GM10266 (cell line): Measurements from ENCODE around the gene DYNC1I2.
A peak's percentile ranks its signal among the peaks of the same experiment; 100 is the strongest.

Experiments
- DNase-seq: peaks from one replicate; pipeline ENCODE4 v3.0.0; 2012; ENCODE audit errors: extremely low spot score
- CTCF ChIP-seq: IDR thresholded peaks from 2 replicates; pipeline ENCODE4 v1.5.1; 2012; ENCODE audit warnings: mild to moderate bottlenecking, low read depth; ENCODE audit not compliant: control insufficient read depth, insufficient read depth; ENCODE audit errors: missing control alignments

DYNC1I2 gene

GRCh38 chr2:171687287-171688128 lies at the start of gene DYNC1I2:
DYNC1I2 (plus strand) TSS chr2:171687469; CDS start chr2:171690156, 2,687 bp downstream.
- no peak for TF ChIP-seq CTCF
- DNase-seq, result peak; percentile 70

GRCh38 chr2:171651667-171652415 lies 35.4 kb upstream of the DYNC1I2 start:
- no peak for TF ChIP-seq CTCF
- no peak for DNase-seq

- TF ChIP-seq CTCF, result no peak
- DNase-seq, result no peak
Observed at GRCh38 chr2:171652416-171652785, 34.9 kb upstream of the DYNC1I2 start.

GRCh38 chr2:171655586-171655985 lies 31.7 kb upstream of the DYNC1I2 start:
- no peak for TF ChIP-seq CTCF
- peak; percentile 12 for DNase-seq

- no peak for DNase-seq
- TF ChIP-seq CTCF, result no peak
Observed at GRCh38 chr2:171667041-171667440, 20.2 kb upstream of the DYNC1I2 start.

- TF ChIP-seq CTCF, result no peak
- DNase-seq, result no peak
Observed at GRCh38 chr2:171668183-171668582, 19.1 kb upstream of the DYNC1I2 start.

GRCh38 chr2:171669121-171669520 lies 18.1 kb upstream of the DYNC1I2 start:
- TF ChIP-seq CTCF, result no peak
- no peak for DNase-seq
